H9 (cell line): ENCODE data around the gene HOXA4. TPM values are rescaled to one million over a fixed set of nuclear protein-coding genes. Genes with fewer than 3 reads are reported as not detected.

Experiments used
- DNase-seq: peaks from one replicate; pipeline ENCODE4 v3.0.0-alpha.2; 2017
- H2AFZ ChIP-seq: one replicate; pipeline ENCODE4 v1.6.1; 2013; ENCODE audit warnings: mild to moderate bottlenecking, low read length, control low read depth, moderate library complexity
- H2AK5ac ChIP-seq: 2 replicates; pipeline ENCODE4 v1.6.1; 2013; ENCODE audit warnings: low read length, control low read depth, mixed read lengths; ENCODE audit not compliant: insufficient read length
- H2BK120ac ChIP-seq: one replicate; pipeline ENCODE4 v1.6.1; 2013; ENCODE audit warnings: low read depth, mild to moderate bottlenecking, low read length, control low read depth, inconsistent platforms; ENCODE audit not compliant: poor library complexity, severe bottlenecking
- H2BK12ac ChIP-seq: 2 replicates; pipeline ENCODE4 v1.6.1; 2013; ENCODE audit warnings: low read length, control low read depth, mixed read lengths, low read depth; ENCODE audit not compliant: insufficient read length
- H2BK15ac ChIP-seq: 2 replicates; pipeline ENCODE4 v1.6.1; 2013; ENCODE audit warnings: low read depth, low read length, control low read depth
- H2BK20ac ChIP-seq: one replicate; pipeline ENCODE4 v1.6.1; 2013; ENCODE audit warnings: low read depth, mild to moderate bottlenecking, low read length, control low read depth, inconsistent platforms; ENCODE audit not compliant: poor library complexity, severe bottlenecking
- H2BK5ac ChIP-seq: 2 replicates; pipeline ENCODE4 v1.6.1; 2013; ENCODE audit warnings: low read length, control low read depth, mixed read lengths; ENCODE audit not compliant: insufficient read length
- H3K14ac ChIP-seq: 2 replicates; pipeline ENCODE4 v1.6.1; 2013; ENCODE audit warnings: low read length, control low read depth; ENCODE audit not compliant: insufficient read depth
- H3K18ac ChIP-seq: 2 replicates; pipeline ENCODE4 v1.6.1; 2013; ENCODE audit warnings: low read depth, mild to moderate bottlenecking, mixed read lengths, low read length, control low read depth; ENCODE audit not compliant: insufficient read length
- H3K23ac ChIP-seq: 2 replicates; pipeline ENCODE4 v1.6.1; 2013; ENCODE audit warnings: low read length, control low read depth, mixed read lengths, low read depth; ENCODE audit not compliant: insufficient read length
- H3K23me2 ChIP-seq: 2 replicates; pipeline ENCODE4 v1.6.1; 2013; ENCODE audit warnings: low read depth, mild to moderate bottlenecking, mixed read lengths, low read length, control low read depth; ENCODE audit not compliant: insufficient read length, poor library complexity, severe bottlenecking
- H3K27ac ChIP-seq: 2 replicates; pipeline ENCODE4 v1.5.1; 2013; ENCODE audit warnings: low read length, control low read depth, mixed read lengths, low read depth; ENCODE audit not compliant: insufficient read length
- H3K27me3 ChIP-seq: 2 replicates; pipeline ENCODE4 v1.6.1; 2013; ENCODE audit warnings: low read length, control low read depth, inconsistent platforms; ENCODE audit not compliant: insufficient read depth
- H3K4ac ChIP-seq: 2 replicates; pipeline ENCODE4 v1.6.1; 2013; ENCODE audit warnings: low read depth, mild to moderate bottlenecking, control low read depth, inconsistent platforms, low read length, moderate library complexity
- H3K4me1 ChIP-seq: 2 replicates; pipeline ENCODE4 v1.6.1; 2013; ENCODE audit warnings: low read length, control low read depth, inconsistent platforms; ENCODE audit not compliant: insufficient read depth
- H3K4me2 ChIP-seq: 2 replicates; pipeline ENCODE4 v1.6.1; 2013; ENCODE audit warnings: low read length, control low read depth, mixed read lengths; ENCODE audit not compliant: insufficient read length, insufficient read depth
- H3K56ac ChIP-seq: 2 replicates; pipeline ENCODE4 v1.6.1; 2013; ENCODE audit warnings: low read depth, mild to moderate bottlenecking, mixed read lengths, low read length, control low read depth; ENCODE audit not compliant: insufficient read length
- H3K79me1 ChIP-seq: 2 replicates; pipeline ENCODE4 v1.6.1; 2013; ENCODE audit warnings: low read depth, mild to moderate bottlenecking, moderate library complexity, low read length, control low read depth, inconsistent platforms; ENCODE audit not compliant: insufficient read depth, poor library complexity, severe bottlenecking
- H3K79me2 ChIP-seq: 2 replicates; pipeline ENCODE4 v1.6.1; 2013; ENCODE audit warnings: low read length, control low read depth, inconsistent platforms; ENCODE audit not compliant: insufficient read depth
- H3K9ac ChIP-seq: 2 replicates; pipeline ENCODE4 v1.6.1; 2013; ENCODE audit warnings: low read length, control low read depth, mixed read lengths; ENCODE audit not compliant: insufficient read length; ENCODE audit errors: extremely low read depth
- H3K9me3 ChIP-seq: one replicate; pipeline ENCODE4 v1.6.1; 2013; ENCODE audit warnings: low read depth, low read length, inconsistent platforms; ENCODE audit not compliant: control insufficient read depth
- H3T11ph ChIP-seq: one replicate; pipeline ENCODE4 v1.6.1; 2013; ENCODE audit warnings: mild to moderate bottlenecking, low read length, control low read depth, inconsistent platforms
- H4K20me1 ChIP-seq: one replicate; pipeline ENCODE4 v1.6.1; 2013; ENCODE audit not compliant: control insufficient read depth, insufficient read length, insufficient read depth
- H4K5ac ChIP-seq: 2 replicates; pipeline ENCODE4 v1.6.1; 2013; ENCODE audit warnings: low read depth, mild to moderate bottlenecking, mixed read lengths, low read length, control low read depth; ENCODE audit not compliant: insufficient read length
- H4K8ac ChIP-seq: replicated peaks from 2 replicates; pipeline ENCODE4 v1.6.1; 2013; ENCODE audit warnings: low read length, control low read depth, mixed read lengths, low read depth; ENCODE audit not compliant: insufficient read length
- H4K91ac ChIP-seq: 2 replicates; pipeline ENCODE4 v1.6.1; 2013; ENCODE audit warnings: low read depth, mild to moderate bottlenecking, moderate library complexity, mixed read lengths, low read length, control low read depth; ENCODE audit not compliant: insufficient read length
- H3K27ac Mint-ChIP-seq, 3 experiments: 2 replicates in 2 of 3; 3 replicates in 1 of 3; pipeline ENCODE4 v1.8.0; 2020 to 2021; ENCODE audit warnings: mixed read lengths in 3 of 3, mild to moderate bottlenecking in 1 of 3, moderate library complexity in 1 of 3
- H3K27me3 Mint-ChIP-seq: 2 replicates; pipeline ENCODE4 v1.8.0; 2021; ENCODE audit warnings: low read depth, mild to moderate bottlenecking, moderate library complexity, mixed read lengths
- H3K36me3 Mint-ChIP-seq, 3 experiments: 2 replicates in 2 of 3; 3 replicates in 1 of 3; pipeline ENCODE4 v1.8.0; 2020 to 2021; ENCODE audit warnings: low read depth in 3 of 3, mixed read lengths in 3 of 3; ENCODE audit not compliant: insufficient read depth in 1 of 3
- H3K4me1 Mint-ChIP-seq, 2 experiments: 2 replicates each; pipeline ENCODE4 v1.8.0; 2020; ENCODE audit warnings: mixed read lengths in 2 of 2
- H3K4me3 Mint-ChIP-seq, 2 experiments: 2 replicates in 1 of 2; 3 replicates in 1 of 2; pipeline ENCODE4 v1.8.0; 2020 to 2021; ENCODE audit warnings: mild to moderate bottlenecking in 2 of 2, mixed read lengths in 2 of 2, moderate library complexity in 1 of 2
- H3K9me3 Mint-ChIP-seq, 2 experiments: 2 replicates in 1 of 2; 3 replicates in 1 of 2; pipeline ENCODE4 v1.8.0; 2020; ENCODE audit warnings: mild to moderate bottlenecking in 2 of 2, mixed read lengths in 2 of 2, moderate library complexity in 1 of 2
- CTCF ChIP-seq: fragments of 200-600 bp; sonication (generic); conservative IDR thresholded peaks from 3 replicates; pipeline ENCODE4 v1.8.0; 2021; ENCODE audit warnings: antibody characterized with exemption, mild to moderate bottlenecking
- WGBS: extraction: QIAGEN DNeasy Blood & Tissue Kit; methylation state at CpG from one replicate; pipeline ENCODE4 v1.1.7; 2013; ENCODE audit warnings: missing lambda C conversion rate, low lambda C conversion rate, mixed read lengths; ENCODE audit not compliant: insufficient read length; ENCODE audit errors: extremely low coverage; 5-methylcytosine and 5-hydroxymethylcytosine counted together
- total RNA-seq: library from RNA; stranded (reverse); gene quantifications from 2 replicates; pipeline ENCODE4 v1.2.1, GENCODE V29; 2021

The HOXA4 gene
- total RNA-seq, 1 experiment from 2014 or later: not detected

DNA sequence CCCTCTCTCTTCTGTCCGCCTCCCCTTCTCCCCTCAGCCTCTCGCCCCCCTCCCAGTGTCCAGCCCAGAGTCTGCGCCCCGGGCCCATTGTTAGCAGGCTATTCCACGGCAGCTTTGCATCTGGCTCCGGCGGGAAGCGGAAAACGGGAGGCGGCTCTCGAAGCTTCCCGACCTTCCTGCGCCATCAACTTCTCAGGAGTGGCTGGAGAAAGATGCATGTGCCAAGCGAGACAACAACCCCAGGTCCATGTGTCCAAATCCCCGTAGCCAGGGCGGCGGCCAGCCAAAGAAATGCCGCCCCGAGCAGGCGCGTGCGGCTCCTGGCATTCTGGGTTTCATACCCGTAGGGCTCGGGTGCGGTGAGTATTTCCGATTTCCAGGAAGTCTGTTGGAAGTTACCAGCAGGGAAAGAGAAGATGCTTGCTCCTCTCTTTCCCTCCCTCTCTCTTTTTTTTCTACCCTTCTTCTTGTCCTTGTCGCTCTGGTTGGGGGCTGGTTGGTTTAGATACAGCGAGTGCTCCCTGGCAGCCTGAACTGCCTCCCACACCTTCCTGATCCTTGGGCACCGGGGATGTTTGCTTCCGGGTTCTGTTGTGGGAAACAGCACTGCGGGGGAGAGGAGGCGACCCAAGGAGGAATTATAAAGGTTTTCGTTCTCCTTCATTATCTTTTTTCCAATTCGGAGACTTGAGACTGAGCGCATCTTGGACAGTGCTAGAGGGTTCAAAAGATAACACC lies 26.9 kb downstream of the HOXA4 start:
- Mint-ChIP-seq H3K27me3 (peaks cover 100% of the 10 kb centered on the region), H3K4me3 (peak overlapping the region in 1 of 2 experiments; percentile 11; a peak in 1 of 5 replicates), H3K4me1 (peaks cover 13 to 44% of the 10 kb centered on the region in 2 experiments), H3K27ac (no peak overlapping the region), H3K36me3 (no peaks in the 10 kb centered on the region), H3K9me3 (peaks cover 8 to 22% of the 10 kb centered on the region in 2 experiments)
- no peak for DNase-seq
- Histone ChIP-seq H3K4me2 (no peak overlapping the region), H3T11ph (no peak overlapping the region), H2BK120ac (no peak overlapping the region), H2BK20ac (no peak overlapping the region), H3K4me1 (no peaks in the 10 kb centered on the region), H4K20me1 (peaks cover 2% of the 10 kb centered on the region), H3K18ac (no peak overlapping the region), H3K79me1 (no peaks in the 10 kb centered on the region), H3K9me3 (no peaks in the 10 kb centered on the region), H3K27ac (no peak overlapping the region), H4K8ac (no peak overlapping the region), H2AK5ac (no peak overlapping the region), H4K5ac (no peak overlapping the region), H3K27me3 (peaks cover 98% of the 10 kb centered on the region), H3K23me2 (no peaks in the 10 kb centered on the region), H3K14ac (no peak overlapping the region), H3K79me2 (no peaks in the 10 kb centered on the region), H3K4ac (no peak overlapping the region), H3K23ac (no peak overlapping the region), H2BK5ac (no peak overlapping the region), H2BK12ac (no peak overlapping the region), H3K9ac (no peak overlapping the region), H3K56ac (no peak overlapping the region), H2AFZ (no peak overlapping the region), H2BK15ac (no peak overlapping the region), H4K91ac (no peak overlapping the region)
- no CpG with 5 or more reads among the region's 35 CpGs for WGBS
- TF ChIP-seq CTCF: no peak
